GM18951 (cell line): ENCODE results near the gene BIRC2.

ENCODE experiments used
- POLR2A ChIP-seq: IDR thresholded peaks from 4 replicates; pipeline ENCODE4 v1.6.1; 2011; ENCODE audit warnings: mild to moderate bottlenecking; ENCODE audit not compliant: insufficient read length, insufficient read depth; ENCODE audit errors: extremely low read depth
- in situ Hi-C: fragments of 300-500 bp; cut with MboI; formaldehyde crosslinking; loops from one replicate; pipeline ENCODE4 v1.12.0; 2022; ENCODE audit warnings: low sequenced_read_pairs, mixed read lengths, inconsistent platforms; ENCODE audit not compliant: unreplicated experiment

BIRC2 gene

GRCh38 chr11:102410382-102410784, 63.4 kb downstream of the BIRC2 start:
- TF ChIP-seq POLR2A, result no peak
- in situ Hi-C loops, result no loop called here

- in situ Hi-C loops, result no loop called here
- no peak for TF ChIP-seq POLR2A
These were observed 64.1 kb downstream of the BIRC2 start for GRCh38 chr11:102411142-102411541.

- no peak for TF ChIP-seq POLR2A
- in situ Hi-C loops, result no loop called here
These were observed 66.5 kb downstream of the BIRC2 start for GRCh38 chr11:102413497-102413896.

GRCh38 chr11:102414559-102414958, 67.5 kb downstream of the BIRC2 start:
- in situ Hi-C loops, result no loop called here
- TF ChIP-seq POLR2A, result no peak

GRCh38 chr11:102415304-102415916, 68.4 kb downstream of the BIRC2 start:
- no peak for TF ChIP-seq POLR2A
- in situ Hi-C loops, result no loop called here

GRCh38 chr11:102416976-102417375, 70.0 kb downstream of the BIRC2 start:
- in situ Hi-C loops, result no loop called here
- TF ChIP-seq POLR2A, result no peak

GRCh38 chr11:102419181-102419580, 72.2 kb downstream of the BIRC2 start:
- no peak for TF ChIP-seq POLR2A

GRCh38 chr11:102420547-102420946, 73.5 kb downstream of the BIRC2 start:
- in situ Hi-C loops, result no loop called here
- TF ChIP-seq POLR2A, result no peak

More at GRCh38 chr11:102419181-102419580, 72.2 kb downstream of the BIRC2 start:
- in situ Hi-C loops, result no loop called here

- TF ChIP-seq POLR2A, result no peak
- in situ Hi-C loops, result no loop called here
These were observed 74.2 kb downstream of the BIRC2 start for GRCh38 chr11:102421261-102421660.

- in situ Hi-C loops, result no loop called here
- no peak for TF ChIP-seq POLR2A
These were observed 76.1 kb downstream of the BIRC2 start for GRCh38 chr11:102422817-102423712.

- TF ChIP-seq POLR2A, result no peak
- in situ Hi-C loops, result no loop called here
These were observed 76.9 kb downstream of the BIRC2 start for GRCh38 chr11:102423936-102424335.

- no peak for TF ChIP-seq POLR2A
- in situ Hi-C loops, result no loop called here
These were observed 79.0 kb downstream of the BIRC2 start for GRCh38 chr11:102426000-102426399.

GRCh38 chr11:102426570-102426969, 79.6 kb downstream of the BIRC2 start:
- no peak for TF ChIP-seq POLR2A
- in situ Hi-C loops, result no loop called here

GRCh38 chr11:102427068-102427467, 80.1 kb downstream of the BIRC2 start:
- in situ Hi-C loops, result no loop called here
- TF ChIP-seq POLR2A, result no peak
